Brain microvascular endothelial cell (primary cell): ENCODE results near the gene MID1IP1.

Experiments
- DNase-seq: peaks from one replicate; pipeline ENCODE4 v3.0.0-alpha.2; 2020
- H3K27ac ChIP-seq: fragments of 250-450 bp; sonication (Bioruptor Pico); 2 replicates; pipeline ENCODE4 v1.5.1; 2020; ENCODE audit warnings: mild to moderate bottlenecking, moderate library complexity
- H3K27me3 ChIP-seq: fragments of 250-450 bp; sonication (Bioruptor Pico); replicated peaks from 2 replicates; pipeline ENCODE4 v1.5.1; 2020; ENCODE audit warnings: mild to moderate bottlenecking
- H3K36me3 ChIP-seq: fragments of 250-450 bp; sonication (Bioruptor Pico); replicated peaks from 2 replicates; pipeline ENCODE4 v1.5.1; 2020; ENCODE audit warnings: mild to moderate bottlenecking
- H3K4me3 ChIP-seq: 2 replicates; pipeline ENCODE4 v1.5.1; 2011; ENCODE audit warnings: low read depth, mild to moderate bottlenecking, control low read depth, low read length, moderate library complexity
- in situ Hi-C: cut with HindIII; loops from 2 replicates; pipeline ENCODE4 v1.10.0; 2017; ENCODE audit warnings: low sequenced_read_pairs, low pct_ligation_motif_present
- TF ChIP-seq, protein P1 (sequence below): IDR thresholded peaks from 2 replicates; pipeline ENCODE4 v1.5.1; 2011; ENCODE audit warnings: low read depth, mild to moderate bottlenecking, moderate library complexity, low read length, control low read depth, inconsistent platforms; ENCODE audit errors: missing control alignments

Gene MID1IP1

GRCh38 chrX:38848671-38849455 lies 47.6 kb downstream of the MID1IP1 start:
- Histone ChIP-seq H3K4me3 (no peak overlapping the region), H3K36me3 (no peaks in the 10 kb centered on the region), H3K27me3 (no peaks in the 10 kb centered on the region), H3K27ac (no peak overlapping the region)
- DNase-seq = no peak
- TF ChIP-seq, protein P1, sequence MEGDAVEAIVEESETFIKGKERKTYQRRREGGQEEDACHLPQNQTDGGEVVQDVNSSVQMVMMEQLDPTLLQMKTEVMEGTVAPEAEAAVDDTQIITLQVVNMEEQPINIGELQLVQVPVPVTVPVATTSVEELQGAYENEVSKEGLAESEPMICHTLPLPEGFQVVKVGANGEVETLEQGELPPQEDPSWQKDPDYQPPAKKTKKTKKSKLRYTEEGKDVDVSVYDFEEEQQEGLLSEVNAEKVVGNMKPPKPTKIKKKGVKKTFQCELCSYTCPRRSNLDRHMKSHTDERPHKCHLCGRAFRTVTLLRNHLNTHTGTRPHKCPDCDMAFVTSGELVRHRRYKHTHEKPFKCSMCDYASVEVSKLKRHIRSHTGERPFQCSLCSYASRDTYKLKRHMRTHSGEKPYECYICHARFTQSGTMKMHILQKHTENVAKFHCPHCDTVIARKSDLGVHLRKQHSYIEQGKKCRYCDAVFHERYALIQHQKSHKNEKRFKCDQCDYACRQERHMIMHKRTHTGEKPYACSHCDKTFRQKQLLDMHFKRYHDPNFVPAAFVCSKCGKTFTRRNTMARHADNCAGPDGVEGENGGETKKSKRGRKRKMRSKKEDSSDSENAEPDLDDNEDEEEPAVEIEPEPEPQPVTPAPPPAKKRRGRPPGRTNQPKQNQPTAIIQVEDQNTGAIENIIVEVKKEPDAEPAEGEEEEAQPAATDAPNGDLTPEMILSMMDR = no peak
- in situ Hi-C loops = no loop called here

GRCh38 chrX:38850807-38851544 lies 49.7 kb downstream of the MID1IP1 start:
- no peak for DNase-seq
- Histone ChIP-seq H3K36me3 (no peaks in the 10 kb centered on the region), H3K4me3 (no peak overlapping the region), H3K27ac (no peak overlapping the region), H3K27me3 (no peaks in the 10 kb centered on the region)
- in situ Hi-C loops = no loop called here
- TF ChIP-seq, protein P1 = no peak

- H3K27ac ChIP-seq = no peak overlapping the region
- H3K4me3 ChIP-seq = no peak overlapping the region
- in situ Hi-C loops = no loop called here
- no peak for DNase-seq
- TF ChIP-seq, protein P1 = no peak
- no peaks in the 10 kb centered on the region for H3K27me3 ChIP-seq
- H3K36me3 ChIP-seq = no peaks in the 10 kb centered on the region
These were observed 53.0 kb downstream of the MID1IP1 start for GRCh38 chrX:38854305-38854704.
